CD4-positive, CD25-positive, alpha-beta regulatory T cell (primary cell): ENCODE measurements around the gene METTL21A. TPM values are rescaled to one million over a fixed set of nuclear protein-coding genes. Genes with fewer than 3 reads are reported as not detected.

ENCODE experiments used
- ATAC-seq, 2 donors: fragments of 150-1000 bp; cut with Tn5 transposase; one replicate each; pipeline ENCODE4 v1.10.0; 2021; ENCODE audit warnings: low read depth in 2 of 2, moderate number of reproducible peaks in 2 of 2, moderate library complexity in 1 of 2
- DNase-seq, 3 donors: peaks; one replicate each; pipeline versions ENCODE4 v3.0.0 to v3.0.0-alpha.2; 2012 to 2022; ENCODE audit warnings: mixed read lengths in 1 of 3
- H3K27ac ChIP-seq: one replicate; pipeline ENCODE4 v1.7.0; 2013; ENCODE audit warnings: mild to moderate bottlenecking, low read length; ENCODE audit not compliant: insufficient read depth, poor library complexity, severe bottlenecking
- H3K27me3 ChIP-seq: one replicate; pipeline ENCODE4 v1.7.0; 2013; ENCODE audit warnings: low read length; ENCODE audit not compliant: control insufficient read depth, insufficient read depth
- H3K36me3 ChIP-seq: one replicate; pipeline ENCODE4 v1.7.0; 2013; ENCODE audit warnings: mild to moderate bottlenecking, low read length, moderate library complexity; ENCODE audit not compliant: control insufficient read depth, insufficient read depth
- H3K4me1 ChIP-seq: 2 replicates; pipeline ENCODE4 v1.7.0; 2013; ENCODE audit warnings: mild to moderate bottlenecking, low read length; ENCODE audit not compliant: insufficient read depth, control insufficient read depth, poor library complexity, severe bottlenecking
- H3K4me3 ChIP-seq: one replicate; pipeline ENCODE4 v1.7.0; 2013; ENCODE audit warnings: low read depth, mild to moderate bottlenecking, low read length, moderate library complexity
- H3K9me3 ChIP-seq, 2 experiments: 1 replicate in 1 of 2; 2 replicates in 1 of 2; pipeline ENCODE4 v1.7.0; 2013; ENCODE audit warnings: low read length in 2 of 2, mild to moderate bottlenecking in 1 of 2, moderate library complexity in 1 of 2; ENCODE audit not compliant: control insufficient read depth in 2 of 2
- H3K27ac Mint-ChIP-seq, 3 donors: one replicate each; pipeline ENCODE4 v1.8.0; 2020 to 2022; ENCODE audit warnings: mild to moderate bottlenecking in 3 of 3, mixed read lengths in 3 of 3, moderate library complexity in 2 of 3
- H3K27me3 Mint-ChIP-seq: one replicate; pipeline ENCODE4 v1.8.0; 2022; ENCODE audit warnings: mild to moderate bottlenecking, mixed read lengths
- H3K36me3 Mint-ChIP-seq: one replicate; pipeline ENCODE4 v1.8.0; 2020; ENCODE audit warnings: mixed read lengths
- H3K4me1 Mint-ChIP-seq, 4 donors: one replicate each; pipeline ENCODE4 v1.8.0; 2020 to 2022; ENCODE audit warnings: mixed read lengths in 4 of 4, mild to moderate bottlenecking in 1 of 4
- H3K4me3 Mint-ChIP-seq, 4 donors: one replicate each; pipeline ENCODE4 v1.8.0; 2020 to 2022; ENCODE audit warnings: mild to moderate bottlenecking in 4 of 4, mixed read lengths in 4 of 4, moderate library complexity in 3 of 4
- H3K9me3 Mint-ChIP-seq, 7 donors: one replicate each; pipeline ENCODE4 v1.8.0; 2020 to 2022; ENCODE audit warnings: mixed read lengths in 7 of 7, mild to moderate bottlenecking in 3 of 7, moderate library complexity in 2 of 7
- polyA plus RNA-seq, 4 donors: library from polyadenylated mRNA; unstranded; fragments of 300-500 nt; fragmentation: Illumina TruSeq; gene quantifications; one replicate each; pipeline ENCODE4 v1.2.3, GENCODE V29; 2021
- total RNA-seq: library from RNA; stranded (reverse); gene quantifications from one replicate; pipeline ENCODE4 v1.2.3, GENCODE V29; 2022

Gene METTL21A
- total and polyA plus RNA-seq, 5 donors from 2014 or later = 13.7 to 29.7 (median 22.2) TPM

- peaks cover 13 to 38% (median 27%) of the 10 kb centered on the region in 4 donors for H3K4me1 Mint-ChIP-seq
These were observed 23.4 kb downstream of the METTL21A start for GRCh38 chr2:207601774-207602173.

GRCh38 chr2:207600231-207600630, 25.0 kb downstream of the METTL21A start:
- Histone ChIP-seq H3K27me3 (no peaks in the 10 kb centered on the region), H3K36me3 (peaks cover 31% of the 10 kb centered on the region), H3K9me3 (no peaks in the 10 kb centered on the region), H3K4me1 (no peaks in the 10 kb centered on the region), H3K4me3 (no peak overlapping the region), H3K27ac (peak overlapping the region; percentile 17)
- H3K4me1 Mint-ChIP-seq = peaks cover 10 to 38% (median 27%) of the 10 kb centered on the region in 4 donors
- H3K27me3 Mint-ChIP-seq = no peaks in the 10 kb centered on the region
- ATAC-seq = no peak
- H3K36me3 Mint-ChIP-seq = peaks cover 33% of the 10 kb centered on the region
- H3K9me3 Mint-ChIP-seq = no peaks in the 10 kb centered on the region
- H3K27ac Mint-ChIP-seq = no peak overlapping the region
- H3K4me3 Mint-ChIP-seq = no peak overlapping the region
- no peak for DNase-seq

More at GRCh38 chr2:207601774-207602173, 23.4 kb downstream of the METTL21A start:
- H3K27me3 ChIP-seq = no peaks in the 10 kb centered on the region
- H3K27ac ChIP-seq = no peak overlapping the region
- Mint-ChIP-seq H3K9me3 (no peaks in the 10 kb centered on the region), H3K36me3 (peaks cover 28% of the 10 kb centered on the region), H3K4me3 (peak overlapping the region in 1 of 4 donors; percentile 27), H3K27me3 (no peaks in the 10 kb centered on the region), H3K27ac (peak overlapping the region in 2 of 3 donors; percentile 15 to 66)
- no peaks in the 10 kb centered on the region for H3K9me3 ChIP-seq
- H3K4me3 ChIP-seq = no peak overlapping the region
- H3K36me3 ChIP-seq = peaks cover 20% of the 10 kb centered on the region
- no peaks in the 10 kb centered on the region for H3K4me1 ChIP-seq
- DNase-seq (no peak), ATAC-seq (no peak)

GRCh38 chr2:207599636-207600035, 25.6 kb downstream of the METTL21A start:
- no peak overlapping the region for H3K4me3 Mint-ChIP-seq
- H3K36me3 Mint-ChIP-seq = peaks cover 27% of the 10 kb centered on the region
- H3K4me1 Mint-ChIP-seq = peaks cover 9 to 38% (median 24%) of the 10 kb centered on the region in 4 donors
- H3K27me3 Mint-ChIP-seq = no peaks in the 10 kb centered on the region
- H3K4me3 ChIP-seq = no peak overlapping the region
- H3K4me1 ChIP-seq = no peaks in the 10 kb centered on the region
- H3K27ac Mint-ChIP-seq = peak overlapping the region in 2 of 3 donors; percentile 7 to 80
- ATAC-seq (no peak), DNase-seq (no peak)
- no peaks in the 10 kb centered on the region for H3K9me3 Mint-ChIP-seq
- no peak overlapping the region for H3K27ac ChIP-seq
- H3K36me3 ChIP-seq = peaks cover 33% of the 10 kb centered on the region
- H3K9me3 ChIP-seq = no peaks in the 10 kb centered on the region
- H3K27me3 ChIP-seq = no peaks in the 10 kb centered on the region

- no peaks in the 10 kb centered on the region for H3K4me1 ChIP-seq
- H3K36me3 Mint-ChIP-seq = peaks cover 55% of the 10 kb centered on the region
- no peaks in the 10 kb centered on the region for H3K27me3 Mint-ChIP-seq
- H3K36me3 ChIP-seq = peaks cover 64% of the 10 kb centered on the region
- H3K27me3 ChIP-seq = no peaks in the 10 kb centered on the region
- ATAC-seq (no peak), DNase-seq (no peak)
- peaks cover 8 to 18% of the 10 kb centered on the region in 2 experiments for H3K9me3 ChIP-seq
- H3K4me3 Mint-ChIP-seq = no peak overlapping the region
- peaks cover 0 to 5% (median 2%) of the 10 kb centered on the region in 7 donors for H3K9me3 Mint-ChIP-seq
- no peak overlapping the region for H3K27ac ChIP-seq
- peaks cover 6 to 19% (median 13%) of the 10 kb centered on the region in 4 donors for H3K4me1 Mint-ChIP-seq
- H3K27ac Mint-ChIP-seq = peak overlapping the region in 2 of 3 donors; percentile 15 to 55
- no peak overlapping the region for H3K4me3 ChIP-seq
These were observed 30.5 kb downstream of the METTL21A start for GRCh38 chr2:207594731-207595130.

- ATAC-seq (no peak), DNase-seq (peak in 1 of 3 donors; percentile 15)
- H3K9me3 ChIP-seq = peaks cover 8 to 18% of the 10 kb centered on the region in 2 experiments
- H3K4me3 ChIP-seq = no peak overlapping the region
- peaks cover 0 to 5% (median 2%) of the 10 kb centered on the region in 7 donors for H3K9me3 Mint-ChIP-seq
- no peaks in the 10 kb centered on the region for H3K27me3 Mint-ChIP-seq
- peaks cover 10 to 20% (median 11%) of the 10 kb centered on the region in 4 donors for H3K4me1 Mint-ChIP-seq
- H3K27ac ChIP-seq = no peak overlapping the region
- H3K4me3 Mint-ChIP-seq = no peak overlapping the region
- H3K36me3 ChIP-seq = peaks cover 67% of the 10 kb centered on the region
- H3K4me1 ChIP-seq = no peaks in the 10 kb centered on the region
- H3K27ac Mint-ChIP-seq = peak overlapping the region in 2 of 3 donors; percentile 15 to 55
- H3K36me3 Mint-ChIP-seq = peaks cover 60% of the 10 kb centered on the region
- no peaks in the 10 kb centered on the region for H3K27me3 ChIP-seq
These were observed 30.9 kb downstream of the METTL21A start for GRCh38 chr2:207594264-207594663.

- H3K27ac ChIP-seq = no peak overlapping the region
- H3K9me3 Mint-ChIP-seq = peaks cover 0 to 5% (median 2%) of the 10 kb centered on the region in 7 donors
- no peaks in the 10 kb centered on the region for H3K4me1 ChIP-seq
- peaks cover 70% of the 10 kb centered on the region for H3K36me3 Mint-ChIP-seq
- H3K27ac Mint-ChIP-seq = no peak overlapping the region
- no peak overlapping the region for H3K4me3 ChIP-seq
- no peak for ATAC-seq
- peaks cover 8 to 18% of the 10 kb centered on the region in 2 experiments for H3K9me3 ChIP-seq
- no peak overlapping the region for H3K4me3 Mint-ChIP-seq
- H3K27me3 Mint-ChIP-seq = no peaks in the 10 kb centered on the region
- no peak for DNase-seq
- no peaks in the 10 kb centered on the region for H3K27me3 ChIP-seq
- H3K4me1 Mint-ChIP-seq = peaks cover 14 to 26% (median 17%) of the 10 kb centered on the region in 4 donors
- H3K36me3 ChIP-seq = peaks cover 71% of the 10 kb centered on the region
These were observed 31.9 kb downstream of the METTL21A start for GRCh38 chr2:207593277-207593676.

GRCh38 chr2:207589143-207589542, 36.1 kb downstream of the METTL21A start:
- Histone ChIP-seq H3K4me3 (no peak overlapping the region), H3K9me3 (peaks cover 8 to 18% of the 10 kb centered on the region in 2 experiments), H3K27ac (no peak overlapping the region), H3K27me3 (no peaks in the 10 kb centered on the region), H3K36me3 (peaks cover 65% of the 10 kb centered on the region), H3K4me1 (no peaks in the 10 kb centered on the region)
- ATAC-seq (no peak), DNase-seq (no peak)
- Mint-ChIP-seq H3K27me3 (no peaks in the 10 kb centered on the region), H3K36me3 (peaks cover 81% of the 10 kb centered on the region), H3K4me1 (peaks cover 21 to 31% (median 26%) of the 10 kb centered on the region in 4 donors), H3K4me3 (no peak overlapping the region), H3K27ac (peak overlapping the region in 2 of 3 donors; percentile 60 to 79), H3K9me3 (peaks cover 0 to 5% (median 2%) of the 10 kb centered on the region in 7 donors)

- peak overlapping the region in 1 of 3 donors; percentile 76 for H3K27ac Mint-ChIP-seq
- Histone ChIP-seq H3K36me3 (peaks cover 74% of the 10 kb centered on the region), H3K27me3 (no peaks in the 10 kb centered on the region), H3K9me3 (peaks cover 8 to 16% of the 10 kb centered on the region in 2 experiments), H3K27ac (no peak overlapping the region), H3K4me1 (no peaks in the 10 kb centered on the region), H3K4me3 (no peak overlapping the region)
- H3K27me3 Mint-ChIP-seq = no peaks in the 10 kb centered on the region
- H3K4me1 Mint-ChIP-seq = peaks cover 28 to 36% (median 32%) of the 10 kb centered on the region in 4 donors
- ATAC-seq = no peak
- H3K9me3 Mint-ChIP-seq = peaks cover 0 to 5% (median 0%) of the 10 kb centered on the region in 7 donors
- H3K36me3 Mint-ChIP-seq = peaks cover 79% of the 10 kb centered on the region
- no peak overlapping the region for H3K4me3 Mint-ChIP-seq
- DNase-seq = no peak
These were observed 37.9 kb downstream of the METTL21A start for GRCh38 chr2:207587305-207587704.
